ENCODE data around the gene GLRX5.
A peak's percentile ranks its signal among the peaks of the same experiment; 100 is the strongest.

Gene GLRX5

DNA sequence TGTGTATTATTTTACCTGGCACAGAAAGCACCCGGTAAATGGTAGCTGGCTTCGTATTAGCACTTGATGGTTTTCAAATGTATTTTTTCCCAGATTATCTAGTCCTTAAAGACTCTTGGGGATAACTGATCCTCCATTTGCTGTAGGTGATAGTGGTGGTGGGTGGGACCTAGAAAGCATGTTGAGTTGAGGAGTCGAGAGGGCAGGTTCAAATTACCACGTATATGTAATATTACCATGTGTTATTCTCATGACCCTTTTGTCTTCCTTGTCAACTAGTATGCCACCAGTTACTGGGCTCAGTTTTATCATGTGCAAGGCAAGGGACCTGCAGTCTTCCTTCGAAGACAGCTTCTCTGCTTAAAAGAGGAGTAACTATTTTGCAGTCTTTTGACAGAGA, 1.8 kb downstream of the GLRX5 start:
- Histone ChIP-seq H3K9me3 (ENCODE audit: severe bottlenecking) (no peaks in the 10 kb centered on the region), H3K4me1 (ENCODE audit: insufficient read depth, poor library complexity, severe bottlenecking) (peaks cover 24% of the 10 kb centered on the region), H3K27me3 (ENCODE audit: insufficient read depth, poor library complexity, severe bottlenecking) (no peaks in the 10 kb centered on the region), H3K27ac (ENCODE audit: poor library complexity, severe bottlenecking) (no peak overlapping the region), H3K4me3 (ENCODE audit: severe bottlenecking) (no peak overlapping the region), H3K36me3 (ENCODE audit: low read depth) (peaks cover 19% of the 10 kb centered on the region)
- DNase-seq (ENCODE audit: low spot score) (no peak), ATAC-seq (ENCODE audit: low read depth) (no peak)
- TF ChIP-seq, protein P1, sequence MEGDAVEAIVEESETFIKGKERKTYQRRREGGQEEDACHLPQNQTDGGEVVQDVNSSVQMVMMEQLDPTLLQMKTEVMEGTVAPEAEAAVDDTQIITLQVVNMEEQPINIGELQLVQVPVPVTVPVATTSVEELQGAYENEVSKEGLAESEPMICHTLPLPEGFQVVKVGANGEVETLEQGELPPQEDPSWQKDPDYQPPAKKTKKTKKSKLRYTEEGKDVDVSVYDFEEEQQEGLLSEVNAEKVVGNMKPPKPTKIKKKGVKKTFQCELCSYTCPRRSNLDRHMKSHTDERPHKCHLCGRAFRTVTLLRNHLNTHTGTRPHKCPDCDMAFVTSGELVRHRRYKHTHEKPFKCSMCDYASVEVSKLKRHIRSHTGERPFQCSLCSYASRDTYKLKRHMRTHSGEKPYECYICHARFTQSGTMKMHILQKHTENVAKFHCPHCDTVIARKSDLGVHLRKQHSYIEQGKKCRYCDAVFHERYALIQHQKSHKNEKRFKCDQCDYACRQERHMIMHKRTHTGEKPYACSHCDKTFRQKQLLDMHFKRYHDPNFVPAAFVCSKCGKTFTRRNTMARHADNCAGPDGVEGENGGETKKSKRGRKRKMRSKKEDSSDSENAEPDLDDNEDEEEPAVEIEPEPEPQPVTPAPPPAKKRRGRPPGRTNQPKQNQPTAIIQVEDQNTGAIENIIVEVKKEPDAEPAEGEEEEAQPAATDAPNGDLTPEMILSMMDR (IDR thresholded peaks at IDR 0.05; ENCODE audit: poor library complexity, severe bottlenecking) = no peak

DNA sequence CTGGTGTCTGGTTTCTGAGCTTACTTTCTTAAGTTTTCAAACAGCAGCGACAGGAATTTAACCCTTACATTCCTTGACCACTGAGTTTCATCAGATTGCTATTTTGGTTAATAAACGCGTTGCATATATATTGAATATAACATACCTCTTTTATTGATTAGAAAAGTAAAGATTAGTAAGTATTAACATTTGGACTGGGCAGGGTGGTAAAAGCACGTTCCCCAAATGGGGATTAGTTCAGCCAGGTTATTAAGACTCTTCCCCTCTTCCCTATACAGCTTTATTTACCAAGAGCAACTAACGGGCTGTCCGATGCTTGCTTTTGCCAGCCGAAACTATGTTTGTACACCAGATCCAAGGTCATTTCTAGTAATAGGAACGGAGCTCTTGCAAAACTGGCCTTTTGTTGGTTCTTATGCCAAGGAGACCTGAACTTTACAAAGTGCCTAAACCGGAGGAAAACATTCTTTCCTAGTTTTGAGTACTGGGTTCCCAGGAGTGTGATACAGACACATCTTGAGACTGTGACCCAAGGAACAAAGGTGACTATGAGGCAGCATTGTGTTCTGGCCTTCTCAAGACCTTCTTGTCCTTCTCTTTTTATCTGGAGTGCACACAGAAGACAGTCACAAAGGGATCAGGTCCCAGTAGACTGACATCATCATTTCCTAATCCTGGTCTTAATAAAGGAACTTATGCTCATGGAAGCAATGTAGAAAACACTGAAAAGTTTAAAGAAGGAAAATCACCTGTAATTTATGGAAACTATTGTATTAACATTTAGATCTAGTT, 2.6 kb downstream of the GLRX5 start:
- no peak overlapping the region for H3K27ac ChIP-seq (ENCODE audit: poor library complexity, severe bottlenecking)
- TF ChIP-seq, protein P1 (IDR thresholded peaks at IDR 0.05; ENCODE audit: poor library complexity, severe bottlenecking) = no peak
- peaks cover 16% of the 10 kb centered on the region for H3K4me1 ChIP-seq (ENCODE audit: insufficient read depth, poor library complexity, severe bottlenecking)
- DNase-seq (ENCODE audit: low spot score) = no peak
- no peak overlapping the region for H3K4me3 ChIP-seq (ENCODE audit: severe bottlenecking)
- ATAC-seq (ENCODE audit: low read depth) = no peak
- H3K9me3 ChIP-seq (ENCODE audit: severe bottlenecking) = no peaks in the 10 kb centered on the region
- H3K36me3 ChIP-seq (ENCODE audit: low read depth) = peaks cover 10% of the 10 kb centered on the region
- H3K27me3 ChIP-seq (ENCODE audit: insufficient read depth, poor library complexity, severe bottlenecking) = no peaks in the 10 kb centered on the region

DNA sequence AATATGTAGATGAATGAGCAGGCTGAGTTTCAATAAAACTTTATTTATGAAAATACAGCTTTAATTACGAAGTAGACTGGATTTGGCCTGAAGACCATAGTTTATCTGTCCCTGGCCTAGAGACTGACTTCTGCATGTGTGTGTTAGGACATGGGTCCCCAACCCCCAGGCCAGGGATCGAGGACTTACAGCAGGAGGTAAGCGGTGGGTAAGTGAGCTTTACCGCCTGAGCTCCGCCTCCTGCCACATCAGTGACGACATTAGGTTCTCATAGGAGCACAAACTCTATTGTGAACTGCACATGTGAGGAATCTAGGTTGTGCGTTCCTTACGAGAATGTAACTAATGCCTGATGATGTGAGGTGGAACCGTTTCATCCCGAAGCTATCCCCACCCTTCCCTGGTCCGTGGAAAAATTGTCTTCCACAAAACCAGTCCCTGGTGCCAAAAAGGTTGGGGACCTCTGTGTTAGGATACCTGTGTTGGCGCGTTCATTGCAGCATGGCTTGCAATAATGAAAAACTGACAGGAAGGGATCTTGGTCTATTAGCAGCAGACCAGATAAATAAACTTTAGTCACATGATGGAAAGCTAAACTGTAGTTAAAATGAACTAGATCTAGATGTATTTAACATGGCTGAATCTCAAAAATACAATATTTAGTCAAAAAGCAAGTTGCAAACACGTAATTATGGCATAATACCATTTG, 4.1 kb downstream of the GLRX5 start:
- Histone ChIP-seq H3K27ac (ENCODE audit: poor library complexity, severe bottlenecking) (no peak overlapping the region), H3K9me3 (ENCODE audit: severe bottlenecking) (no peaks in the 10 kb centered on the region), H3K36me3 (ENCODE audit: low read depth) (peaks cover 2% of the 10 kb centered on the region; the same call in 1 of the 2 replicates), H3K4me3 (ENCODE audit: severe bottlenecking) (no peak overlapping the region), H3K27me3 (ENCODE audit: insufficient read depth, poor library complexity, severe bottlenecking) (no peaks in the 10 kb centered on the region), H3K4me1 (ENCODE audit: insufficient read depth, poor library complexity, severe bottlenecking) (peaks cover 10% of the 10 kb centered on the region)
- TF ChIP-seq, protein P1 (IDR thresholded peaks at IDR 0.05; ENCODE audit: poor library complexity, severe bottlenecking) = no peak
- DNase-seq (ENCODE audit: low spot score) = peak; percentile 64
- ATAC-seq (ENCODE audit: low read depth) = no peak

DNA sequence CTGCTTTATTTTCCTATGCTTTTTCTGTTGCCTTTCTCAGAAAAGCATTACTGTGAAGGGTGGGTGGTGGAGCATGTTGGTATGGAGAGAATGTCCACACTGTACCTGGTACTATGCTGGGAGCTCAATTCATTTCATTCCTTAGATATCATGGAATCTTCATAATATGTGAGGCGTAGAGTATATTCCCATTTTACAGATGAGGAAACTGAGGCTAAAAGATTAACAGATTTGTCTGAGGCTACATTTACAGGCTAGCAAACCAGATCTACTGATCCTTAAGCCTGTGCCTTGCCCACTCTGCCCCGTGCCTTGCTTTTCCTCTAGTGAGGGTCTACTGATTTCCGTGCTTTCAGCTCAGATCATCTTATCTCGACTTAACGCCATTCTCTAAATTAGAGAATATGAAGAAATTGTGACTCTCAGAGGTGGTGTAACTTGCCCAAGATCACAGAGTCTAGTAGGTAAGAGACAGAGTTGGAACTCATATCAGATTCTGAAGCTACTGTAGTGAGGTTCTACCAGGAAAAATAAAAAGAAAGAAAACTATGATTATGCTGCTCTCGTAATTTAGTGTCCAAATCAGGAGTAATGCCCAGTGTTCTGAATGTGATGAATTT, 5.5 kb downstream of the GLRX5 start:
- Histone ChIP-seq H3K9me3 (ENCODE audit: severe bottlenecking) (no peaks in the 10 kb centered on the region), H3K36me3 (ENCODE audit: low read depth) (peaks cover 16% of the 10 kb centered on the region), H3K27ac (ENCODE audit: poor library complexity, severe bottlenecking) (no peak overlapping the region), H3K27me3 (ENCODE audit: insufficient read depth, poor library complexity, severe bottlenecking) (no peaks in the 10 kb centered on the region), H3K4me1 (ENCODE audit: insufficient read depth, poor library complexity, severe bottlenecking) (peaks cover 10% of the 10 kb centered on the region), H3K4me3 (ENCODE audit: severe bottlenecking) (no peak overlapping the region)
- no peak for ATAC-seq (ENCODE audit: low read depth)
- TF ChIP-seq, protein P1 (IDR thresholded peaks at IDR 0.05; ENCODE audit: poor library complexity, severe bottlenecking) = no peak
- no peak for DNase-seq (ENCODE audit: low spot score)

Measured in RWPE2 (cell line).